ENCODE data around the gene WFDC12. TPM values are rescaled to one million over a fixed set of nuclear protein-coding genes. Genes with fewer than 3 reads are reported as not detected.

Gene WFDC12
- polyA plus RNA-seq, 1 donor (not counting 4 experiments of a cell fraction or from before 2014, with no cell fraction given): 1.8 TPM

GRCh38 chr20:45105317-45105716, 18.9 kb downstream of the WFDC12 start:
- no peak overlapping the region for H3K9ac ChIP-seq (ENCODE audit: control insufficient read depth, extremely low read depth, insufficient read depth, low read length)
- TF ChIP-seq EZH2 (IDR thresholded peaks at IDR 0.05; ENCODE audit: low read length): no peak
- TF ChIP-seq, protein P1, sequence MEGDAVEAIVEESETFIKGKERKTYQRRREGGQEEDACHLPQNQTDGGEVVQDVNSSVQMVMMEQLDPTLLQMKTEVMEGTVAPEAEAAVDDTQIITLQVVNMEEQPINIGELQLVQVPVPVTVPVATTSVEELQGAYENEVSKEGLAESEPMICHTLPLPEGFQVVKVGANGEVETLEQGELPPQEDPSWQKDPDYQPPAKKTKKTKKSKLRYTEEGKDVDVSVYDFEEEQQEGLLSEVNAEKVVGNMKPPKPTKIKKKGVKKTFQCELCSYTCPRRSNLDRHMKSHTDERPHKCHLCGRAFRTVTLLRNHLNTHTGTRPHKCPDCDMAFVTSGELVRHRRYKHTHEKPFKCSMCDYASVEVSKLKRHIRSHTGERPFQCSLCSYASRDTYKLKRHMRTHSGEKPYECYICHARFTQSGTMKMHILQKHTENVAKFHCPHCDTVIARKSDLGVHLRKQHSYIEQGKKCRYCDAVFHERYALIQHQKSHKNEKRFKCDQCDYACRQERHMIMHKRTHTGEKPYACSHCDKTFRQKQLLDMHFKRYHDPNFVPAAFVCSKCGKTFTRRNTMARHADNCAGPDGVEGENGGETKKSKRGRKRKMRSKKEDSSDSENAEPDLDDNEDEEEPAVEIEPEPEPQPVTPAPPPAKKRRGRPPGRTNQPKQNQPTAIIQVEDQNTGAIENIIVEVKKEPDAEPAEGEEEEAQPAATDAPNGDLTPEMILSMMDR (optimal IDR thresholded peaks at IDR 0.05 in 1 of 3, IDR thresholded peaks at IDR 0.05 in 1 of 3, conservative IDR thresholded peaks at IDR 0.05 in 1 of 3; ENCODE audit: extremely low read depth in 1 of 3, insufficient read depth in 2 of 3, low read length in 3 of 3): no peak
- H3K9me3 ChIP-seq (ENCODE audit: control insufficient read depth, low read depth, low read length): no peaks in the 10 kb centered on the region
- H3K4me3 ChIP-seq (ENCODE audit: control insufficient read depth in 2 of 3, extremely low read depth in 1 of 3, insufficient read depth in 2 of 3, low read depth in 1 of 3, low read length in 3 of 3): no peak overlapping the region
- no peaks in the 10 kb centered on the region for H3K9me1 ChIP-seq (ENCODE audit: control insufficient read depth, extremely low read depth, insufficient read depth, low read length)
- no peaks in the 10 kb centered on the region for H4K20me1 ChIP-seq (ENCODE audit: control insufficient read depth, extremely low read depth, insufficient read depth, low read length)
- H3K4me1 ChIP-seq (ENCODE audit: control insufficient read depth, extremely low read depth, insufficient read depth, low read length): peaks cover 29% of the 10 kb centered on the region
- dilution Hi-C loops (cut with MboI; ENCODE audit: extremely low pct_ligation_motif_present, low sequenced_read_pairs): no loop called here
- peak overlapping the region; percentile 37 for H3K27ac ChIP-seq (ENCODE audit: control insufficient read depth, insufficient read depth, low read length)
- peak overlapping the region; percentile 42 for H3K4me2 ChIP-seq (ENCODE audit: control insufficient read depth, extremely low read depth, insufficient read depth, low read depth, low read length)
- no peaks in the 10 kb centered on the region for H3K36me3 ChIP-seq (ENCODE audit: control insufficient read depth in 2 of 2, extremely low read depth in 1 of 2, insufficient read depth in 2 of 2, low read length in 2 of 2)
- DNase-seq (ENCODE audit: low read depth, low spot score) (no peak), FAIRE-seq (no peak)
- H2AFZ ChIP-seq (ENCODE audit: control insufficient read depth, low read length): no peak overlapping the region
- no peaks in the 10 kb centered on the region for H3K79me2 ChIP-seq (ENCODE audit: control insufficient read depth, insufficient read depth, low read length)
- H3K27me3 ChIP-seq (ENCODE audit: control insufficient read depth, extremely low read depth, insufficient read depth, low read length): no peaks in the 10 kb centered on the region

DNA sequence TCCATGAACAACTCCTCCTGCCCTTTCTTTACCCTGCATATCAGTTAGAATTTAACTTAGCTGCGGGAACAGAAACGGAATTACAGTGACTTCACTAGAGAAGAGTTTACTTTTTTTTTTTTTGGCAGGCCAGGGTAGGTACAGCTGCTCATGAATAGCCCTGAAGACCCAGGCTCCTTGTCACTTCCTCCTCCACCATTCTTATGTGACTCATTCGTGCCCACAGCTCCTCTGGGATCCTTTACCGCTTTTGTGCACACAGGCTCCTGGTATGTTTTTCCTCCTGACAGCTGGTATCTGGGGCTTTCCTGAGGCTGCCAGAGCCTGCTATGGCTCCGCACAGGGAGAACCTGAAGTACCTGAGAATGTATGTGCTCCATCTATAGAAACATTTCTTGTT, 19.5 kb downstream of the WFDC12 start:
- no peak overlapping the region for H3K9ac ChIP-seq (ENCODE audit: control insufficient read depth, extremely low read depth, insufficient read depth, low read length)
- dilution Hi-C loops (cut with MboI; ENCODE audit: extremely low pct_ligation_motif_present, low sequenced_read_pairs): no loop called here
- H3K4me3 ChIP-seq (ENCODE audit: control insufficient read depth in 2 of 3, extremely low read depth in 1 of 3, insufficient read depth in 2 of 3, low read depth in 1 of 3, low read length in 3 of 3): no peak overlapping the region
- H3K36me3 ChIP-seq (ENCODE audit: control insufficient read depth in 2 of 2, extremely low read depth in 1 of 2, insufficient read depth in 2 of 2, low read length in 2 of 2): no peaks in the 10 kb centered on the region
- peaks cover 29% of the 10 kb centered on the region for H3K4me1 ChIP-seq (ENCODE audit: control insufficient read depth, extremely low read depth, insufficient read depth, low read length)
- no peaks in the 10 kb centered on the region for H3K27me3 ChIP-seq (ENCODE audit: control insufficient read depth, extremely low read depth, insufficient read depth, low read length)
- H4K20me1 ChIP-seq (ENCODE audit: control insufficient read depth, extremely low read depth, insufficient read depth, low read length): no peaks in the 10 kb centered on the region
- no peaks in the 10 kb centered on the region for H3K79me2 ChIP-seq (ENCODE audit: control insufficient read depth, insufficient read depth, low read length)
- FAIRE-seq (peak; percentile 80), DNase-seq (ENCODE audit: low read depth, low spot score) (peak; percentile 87)
- H3K4me2 ChIP-seq (ENCODE audit: control insufficient read depth, extremely low read depth, insufficient read depth, low read depth, low read length): peak overlapping the region; percentile 19
- TF ChIP-seq, protein P1 (optimal IDR thresholded peaks at IDR 0.05 in 1 of 3, IDR thresholded peaks at IDR 0.05 in 1 of 3, conservative IDR thresholded peaks at IDR 0.05 in 1 of 3; ENCODE audit: extremely low read depth in 1 of 3, insufficient read depth in 2 of 3, low read length in 3 of 3): no peak
- TF ChIP-seq EZH2 (IDR thresholded peaks at IDR 0.05; ENCODE audit: low read length): no peak
- no peak overlapping the region for H2AFZ ChIP-seq (ENCODE audit: control insufficient read depth, low read length)
- peak overlapping the region; percentile 37 for H3K27ac ChIP-seq (ENCODE audit: control insufficient read depth, insufficient read depth, low read length)
- H3K9me1 ChIP-seq (ENCODE audit: control insufficient read depth, extremely low read depth, insufficient read depth, low read length): no peaks in the 10 kb centered on the region
- no peaks in the 10 kb centered on the region for H3K9me3 ChIP-seq (ENCODE audit: control insufficient read depth, low read depth, low read length)

Data from keratinocyte (primary cell).